ENCODE results near the gene CD99.
"Not testable (repeated sequence)": the region's sequence is repeated elsewhere in the genome, so short reads cannot be mapped to it uniquely, and the experiment has no call there.

Gene CD99

GRCh38 chrX:2673611-2674010 is 17.5 kb upstream of the CD99 start:
- DNase-seq (ENCODE audit: insufficient read length, low spot score) (no peak), FAIRE-seq (no peak)

DNA sequence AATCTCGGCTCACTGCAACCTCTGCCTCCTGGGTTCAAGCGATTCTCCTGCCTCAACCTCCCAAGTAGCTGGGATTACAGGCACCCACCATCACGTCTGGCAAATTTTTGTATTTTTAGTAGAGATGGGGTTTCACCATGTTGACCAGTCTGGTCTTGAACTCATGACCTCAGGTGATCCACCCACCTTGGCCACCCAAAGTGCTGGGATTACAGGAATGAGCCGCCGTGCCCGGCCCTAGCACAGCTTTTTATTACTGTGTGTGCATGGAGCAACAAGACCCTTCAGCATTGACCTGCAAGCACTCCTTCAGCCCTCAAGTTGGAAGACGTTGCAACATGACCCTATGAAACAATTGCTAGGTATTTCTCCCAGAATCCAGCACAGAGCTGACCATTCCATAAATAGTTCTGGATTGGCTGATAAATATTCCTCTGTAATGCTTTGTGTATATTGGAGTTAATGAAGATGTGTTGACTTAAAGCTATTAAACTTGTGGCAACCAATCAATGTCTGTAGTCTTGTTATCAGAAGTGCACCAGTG is 15.4 kb upstream of the CD99 start:
- FAIRE-seq; DNase-seq (ENCODE audit: insufficient read length, low spot score): not testable (repeated sequence)

DNA sequence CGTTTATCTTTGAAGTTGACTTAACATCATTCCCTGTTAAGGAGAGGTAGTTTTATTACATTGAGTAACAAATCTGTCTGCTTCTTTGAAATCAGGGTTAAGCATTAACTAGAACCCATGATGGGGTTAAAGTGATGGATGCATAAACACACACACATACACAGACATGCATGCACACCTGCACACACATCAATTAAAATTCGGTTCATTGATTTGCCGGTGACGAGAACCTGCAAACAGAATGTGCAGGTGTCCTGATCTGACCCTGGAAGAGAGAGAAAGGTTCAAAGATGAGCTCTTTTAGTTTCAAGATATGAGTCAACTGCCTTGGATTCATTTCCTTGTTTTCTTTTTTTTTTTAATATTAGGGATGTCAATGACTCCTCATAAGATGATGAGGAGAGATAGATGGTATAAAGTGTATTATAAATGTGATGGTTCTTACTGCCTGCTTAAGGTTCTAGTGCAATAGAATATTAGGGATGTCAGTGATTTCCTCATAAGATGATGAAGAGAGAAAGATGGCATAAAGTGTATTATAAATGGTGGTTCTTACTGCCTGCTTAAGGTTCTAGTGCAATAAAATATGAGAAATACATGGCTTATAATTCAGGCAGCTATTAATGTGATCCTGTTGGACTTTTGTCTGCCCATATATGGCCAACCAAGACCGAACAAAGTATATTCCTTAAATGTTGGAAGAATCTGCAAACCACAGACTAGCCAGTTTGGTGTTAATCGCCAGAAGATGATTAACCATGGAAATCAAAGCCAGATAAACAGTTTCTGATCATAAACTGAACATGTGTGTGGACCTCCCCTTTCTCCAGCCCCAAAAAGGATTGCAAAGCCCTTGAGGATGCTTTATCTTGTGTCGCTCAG is 14.1 kb upstream of the CD99 start:
- FAIRE-seq (no peak), DNase-seq (ENCODE audit: insufficient read length, low spot score) (no peak)

GRCh38 chrX:2677764-2678163 is 13.3 kb upstream of the CD99 start:
- FAIRE-seq, result no peak

DNA sequence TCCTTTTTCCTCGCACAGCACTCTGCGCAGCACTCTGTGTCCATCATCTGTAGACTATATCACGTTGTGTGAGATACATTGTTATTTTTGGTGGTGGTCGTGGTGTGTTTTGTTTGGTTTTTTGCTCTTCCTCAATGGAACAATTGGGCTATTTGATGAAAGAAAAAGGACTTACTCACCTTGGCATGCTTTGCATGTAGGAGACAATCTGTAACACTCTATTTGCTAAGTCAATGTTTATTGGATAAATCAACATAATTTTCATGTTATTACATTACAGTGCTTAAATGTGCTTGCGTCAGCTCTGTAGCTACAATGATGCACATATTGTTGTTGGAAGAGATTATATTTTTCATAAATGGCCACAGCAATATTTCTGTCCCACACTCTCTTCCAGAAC is 12.5 kb upstream of the CD99 start:
- no peak for FAIRE-seq
- no peak for DNase-seq (ENCODE audit: insufficient read length, low spot score)

More at GRCh38 chrX:2677764-2678163, 13.3 kb upstream of the CD99 start:
- no peak for DNase-seq (ENCODE audit: insufficient read length, low spot score)

DNA sequence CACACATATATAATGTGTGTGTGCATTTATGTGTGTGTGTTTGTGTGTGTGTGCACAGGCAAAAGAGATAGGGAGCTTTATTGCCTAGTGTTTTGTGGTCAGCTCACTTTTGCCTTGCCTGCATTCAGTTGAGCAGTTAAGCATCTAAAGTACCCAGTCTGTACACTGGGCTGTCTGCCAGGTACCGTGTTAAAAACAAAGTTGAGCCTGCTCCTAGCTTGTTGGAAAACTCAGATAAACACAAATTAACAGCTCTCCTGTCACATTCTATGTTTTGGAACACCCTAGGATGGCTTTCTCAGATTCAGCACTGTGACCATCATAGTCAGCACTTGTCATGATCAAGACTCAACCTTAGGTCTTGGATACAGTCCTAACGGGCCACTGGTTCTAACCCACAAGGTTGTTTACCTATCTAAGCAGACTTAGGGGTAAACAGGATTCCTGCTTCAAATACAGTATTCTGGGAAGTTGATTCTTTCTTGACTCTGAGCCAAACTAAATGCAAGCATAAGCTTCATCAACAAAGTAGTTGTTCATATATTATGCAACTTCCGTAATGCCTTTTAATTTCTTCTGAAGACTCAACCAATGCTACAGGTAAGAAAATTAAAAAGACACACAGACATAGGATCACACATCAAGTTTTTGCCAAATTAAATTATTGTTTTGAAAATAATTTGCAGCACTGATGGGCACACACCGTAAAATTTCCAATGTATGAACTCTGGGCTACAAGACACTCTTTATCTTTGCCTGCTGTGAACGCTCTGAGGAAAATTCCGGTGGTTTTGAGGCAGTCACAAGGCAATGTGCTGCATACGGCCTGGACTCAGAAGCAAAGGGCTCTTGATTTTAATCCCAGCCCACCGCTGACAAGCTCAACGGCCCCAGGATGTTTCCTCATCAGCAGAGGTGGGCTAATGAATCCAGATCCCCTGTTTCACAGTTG is 11.3 kb upstream of the CD99 start:
- FAIRE-seq (no peak), DNase-seq (ENCODE audit: insufficient read length, low spot score) (no peak)

DNA sequence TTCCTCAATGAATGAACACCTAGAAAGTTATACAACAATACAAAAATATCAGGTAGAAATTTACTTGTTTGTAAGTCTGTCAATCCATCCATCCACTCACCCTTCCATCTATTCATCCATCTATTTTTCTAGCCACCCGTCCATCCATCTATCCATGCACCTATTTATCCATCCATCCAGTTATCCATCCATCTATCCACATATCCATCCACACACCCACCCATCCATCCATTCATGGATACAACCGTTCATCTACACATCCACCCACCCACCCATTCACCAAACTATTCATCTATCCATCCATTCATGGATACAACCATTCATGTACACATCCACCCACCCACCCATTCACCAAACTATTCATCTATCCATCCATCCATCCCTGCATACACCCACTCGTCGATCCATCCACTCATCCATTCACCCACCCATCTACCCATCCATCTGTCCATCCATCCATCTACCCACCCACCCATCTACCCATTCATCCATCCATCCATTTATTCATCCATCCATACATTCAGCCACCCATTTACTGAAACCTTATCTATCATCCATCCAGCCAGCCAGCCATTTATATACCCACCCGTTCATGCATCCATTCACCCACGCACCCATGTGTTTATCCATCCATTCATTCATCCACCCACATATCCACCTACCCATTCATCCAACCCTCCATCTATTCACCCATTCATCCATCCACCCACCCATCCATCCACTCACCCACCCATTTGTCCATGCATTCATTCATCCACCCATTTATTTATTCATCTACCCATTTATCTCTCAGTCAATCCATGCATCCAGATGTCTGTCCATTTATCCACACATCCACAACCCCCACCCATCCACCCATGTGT is 10.4 kb upstream of the CD99 start:
- no peak for FAIRE-seq

GRCh38 chrX:2682565-2683177 is 8.4 kb upstream of the CD99 start:
- no peak for FAIRE-seq
- no peak for DNase-seq (ENCODE audit: insufficient read length, low spot score)

More for the DNA sequence above, 10.4 kb upstream of the CD99 start:
- no peak for DNase-seq (ENCODE audit: insufficient read length, low spot score)

DNA sequence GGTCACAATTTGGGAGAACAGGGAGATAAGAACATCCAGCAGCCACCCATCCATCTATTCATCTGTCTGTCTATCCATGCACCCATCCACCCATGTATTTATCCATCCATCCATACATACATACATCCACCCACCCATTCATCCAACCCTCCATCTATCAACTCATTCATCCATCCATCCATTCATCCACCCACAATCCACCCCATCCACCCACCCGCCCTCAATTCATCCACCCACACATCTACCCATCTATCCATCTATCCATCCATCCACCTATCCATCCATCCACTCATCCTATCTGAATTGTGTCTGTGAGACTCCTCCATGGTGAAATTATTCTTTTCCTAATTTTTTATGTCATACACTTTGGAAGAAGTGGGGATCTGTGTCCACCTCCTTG is 6.8 kb upstream of the CD99 start:
- FAIRE-seq (no peak), DNase-seq (ENCODE audit: insufficient read length, low spot score) (no peak)

DNA sequence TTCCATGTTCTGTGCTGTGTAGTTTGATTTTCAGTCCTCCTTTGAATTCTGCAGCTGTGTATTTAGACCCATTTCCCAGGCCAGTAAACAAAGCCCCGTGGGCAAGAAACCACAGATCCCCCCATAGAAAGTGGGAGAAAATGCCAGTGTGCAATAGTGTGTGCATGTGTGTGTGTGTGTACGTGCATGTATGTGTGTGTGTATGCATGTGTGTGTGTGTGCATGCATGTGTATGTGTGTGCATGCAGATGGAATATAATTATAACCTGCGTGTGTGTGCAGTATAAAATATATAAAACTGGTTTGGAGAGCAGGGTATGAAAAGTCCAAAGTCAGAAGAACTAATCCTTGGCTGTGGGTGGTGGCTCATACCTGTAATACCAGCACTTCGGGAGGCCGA is 5.2 kb upstream of the CD99 start:
- FAIRE-seq (no peak), DNase-seq (ENCODE audit: insufficient read length, low spot score) (no peak)

GRCh38 chrX:2689773-2690666 is 1.1 kb upstream of the CD99 start:
- DNase-seq (ENCODE audit: insufficient read length, low spot score) (no peak), FAIRE-seq (no peak)

DNA sequence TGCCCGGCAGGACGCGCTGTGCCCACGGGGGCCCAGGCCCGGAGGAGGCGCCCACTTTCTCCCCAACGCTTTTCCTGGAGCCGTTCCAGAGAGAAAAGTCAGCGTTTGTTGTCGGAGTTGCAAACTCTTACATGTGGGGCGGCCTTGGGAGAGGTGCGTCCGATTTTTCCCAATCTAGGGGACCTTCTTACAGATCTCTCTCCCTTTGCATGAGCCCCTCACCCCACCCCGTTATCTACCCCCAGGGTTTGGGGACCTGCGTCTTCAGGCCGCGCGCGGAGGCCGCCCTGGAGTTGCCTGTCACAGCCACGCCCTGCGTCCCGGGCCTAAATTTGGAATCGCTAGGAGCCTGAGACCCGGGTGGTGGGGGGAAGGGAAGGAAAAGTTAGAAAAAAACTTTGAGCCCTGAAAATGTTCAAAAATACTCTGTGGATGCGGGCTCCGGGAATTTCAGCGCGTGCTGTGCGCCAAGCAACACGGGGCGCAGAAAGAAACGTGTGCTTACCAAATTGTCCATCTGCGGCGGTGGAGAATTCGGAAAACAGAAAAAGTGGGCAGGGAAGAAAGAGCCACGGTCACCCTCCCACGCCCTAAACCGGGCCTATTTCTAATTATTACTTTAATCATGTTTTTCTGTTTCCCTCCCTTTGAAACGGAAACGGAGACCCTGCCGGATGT is 587 bp downstream of the CD99 start:
- no peak for DNase-seq (ENCODE audit: insufficient read length, low spot score)
- no peak for FAIRE-seq

GRCh38 chrX:2692221-2693112 is 1.4 kb downstream of the CD99 start:
- DNase-seq (ENCODE audit: insufficient read length, low spot score), result no peak
- FAIRE-seq, result no peak

- DNase-seq (ENCODE audit: insufficient read length, low spot score) (no peak), FAIRE-seq (no peak)
These were observed 2.3 kb downstream of the CD99 start for GRCh38 chrX:2693113-2694002.

GRCh38 chrX:2694914-2695267 is 3.8 kb downstream of the CD99 start:
- DNase-seq (ENCODE audit: insufficient read length, low spot score) (no peak), FAIRE-seq (no peak)

DNA sequence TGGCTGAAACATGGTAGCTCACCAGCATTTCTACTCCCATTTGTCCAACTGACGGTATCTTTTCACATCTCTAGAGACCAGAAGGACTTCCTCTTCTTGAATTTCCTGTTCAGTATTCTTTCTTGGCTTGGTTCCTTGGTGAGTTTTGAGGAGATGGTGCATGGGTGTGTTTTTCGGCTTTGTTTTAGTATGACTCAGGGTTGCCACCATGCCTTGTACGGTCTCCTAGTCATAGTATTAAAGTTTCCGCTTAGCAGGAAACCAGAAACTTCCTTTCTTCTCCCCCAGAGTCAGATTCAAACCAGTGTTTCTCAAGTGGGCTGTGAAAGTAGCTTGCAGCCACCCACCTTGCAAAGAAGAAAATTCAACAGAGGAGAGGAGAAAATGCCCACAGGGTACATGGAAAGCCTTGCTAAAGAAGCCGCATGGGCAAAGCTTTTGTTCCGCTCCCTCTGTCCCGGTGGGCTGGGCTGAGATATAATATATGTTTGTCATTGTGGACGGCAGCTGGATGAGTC is 5.7 kb downstream of the CD99 start:
- DNase-seq (ENCODE audit: insufficient read length, low spot score), result peak; percentile 45
- FAIRE-seq, result peak; percentile 78

All from GM19239 (cell line).